K562 (cell line): Measurements from ENCODE around the gene SMARCA1.

Experiments
- ATF6 ChIP-seq: sonication (generic); formaldehyde crosslinking; IDR thresholded peaks from 2 replicates; pipeline ENCODE4 v1.4.0; 2020; ENCODE audit warnings: mild to moderate bottlenecking, missing genetic modification reagents
- CTCF ChIP-seq, 3 experiments: IDR thresholded peaks in 2 of 3; conservative IDR thresholded peaks in 1 of 3; 2 replicates each; pipeline ENCODE4 v1.5.1; 2011 to 2012; ENCODE audit warnings: low read length in 3 of 3, mild to moderate bottlenecking in 3 of 3, control low read depth in 2 of 3, improper control_type of control experiment in 1 of 3, inconsistent platforms in 1 of 3, low read depth in 1 of 3, mixed read lengths in 1 of 3, moderate library complexity in 1 of 3; ENCODE audit not compliant: insufficient read depth in 2 of 3
- POLR2A ChIP-seq: fragments of 450-650 bp; conservative IDR thresholded peaks from 2 replicates; pipeline ENCODE4 v1.6.1; 2016
- POLR2B ChIP-seq: fragments of 450-650 bp; IDR thresholded peaks from 2 replicates; pipeline ENCODE4 v1.6.1; 2018; ENCODE audit warnings: low read depth; ENCODE audit not compliant: partially characterized antibody
- PPARD ChIP-seq: fragments of 250-450 bp; sonication (Bioruptor Pico); IDR thresholded peaks from 2 replicates; pipeline ENCODE4 v1.8.0; 2022; ENCODE audit warnings: inconsistent platforms, mild to moderate bottlenecking, moderate library complexity
- ZNF778 ChIP-seq: fragments of 450-650 bp; formaldehyde crosslinking; IDR thresholded peaks from 2 replicates; pipeline ENCODE4 v1.4.0; 2020; ENCODE audit warnings: mild to moderate bottlenecking, moderate library complexity
- TF ChIP-seq, protein P1 (sequence below), 2 experiments: fragments of 200-800 bp in 1 of 2; sonication (Bioruptor generic) in 1 of 2; sonication (generic) in 1 of 2; formaldehyde crosslinking in 1 of 2; IDR thresholded peaks in 1 of 2; conservative IDR thresholded peaks in 1 of 2; 2 replicates each; pipeline versions ENCODE4 v1.5.0 to v1.6.1; 2016 to 2020; ENCODE audit warnings: missing compliant biosample characterization in 1 of 2, missing genetic modification characterization in 1 of 2, missing genetic modification reagents in 1 of 2
- TF ChIP-seq, protein P2 (sequence below): sonication (generic); formaldehyde crosslinking; IDR thresholded peaks from 2 replicates; pipeline ENCODE4 v1.8.1; 2023; ENCODE audit warnings: mild to moderate bottlenecking, missing genetic modification reagents
- TF ChIP-seq, protein P3 (sequence below): sonication (generic); formaldehyde crosslinking; IDR thresholded peaks from 2 replicates; pipeline ENCODE4 v1.8.0; 2023; ENCODE audit warnings: mild to moderate bottlenecking, missing genetic modification reagents

DNA sequence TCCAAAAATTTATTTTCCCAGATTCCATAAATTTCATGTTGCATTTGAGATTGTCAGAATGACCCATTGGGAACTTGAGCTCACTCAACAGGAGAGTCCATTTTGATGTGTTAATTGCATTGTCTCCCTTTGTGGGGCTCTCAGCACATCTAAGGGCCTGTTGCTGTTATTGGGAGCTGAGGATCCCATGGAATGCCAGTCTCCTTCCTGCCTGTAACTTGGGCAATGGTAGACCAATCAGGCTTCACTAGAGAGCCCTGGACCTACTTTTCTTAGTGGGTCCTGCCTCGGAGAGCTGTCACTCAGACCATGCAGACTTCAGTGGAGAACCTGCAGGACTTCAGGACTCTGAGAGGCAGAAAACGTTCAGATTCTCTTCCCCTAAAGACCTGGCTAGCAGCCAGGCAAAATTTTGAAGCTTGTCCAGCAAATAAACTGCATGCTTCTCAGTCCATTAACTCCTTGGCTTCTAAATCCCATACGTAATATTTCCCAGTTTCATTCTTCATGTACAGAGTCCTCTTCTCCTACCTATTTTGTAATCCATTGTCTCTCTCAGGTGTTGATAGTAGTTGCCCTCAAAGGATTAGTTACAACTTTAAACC is 41.9 kb upstream of the SMARCA1 start:
- TF ChIP-seq, protein P1, sequence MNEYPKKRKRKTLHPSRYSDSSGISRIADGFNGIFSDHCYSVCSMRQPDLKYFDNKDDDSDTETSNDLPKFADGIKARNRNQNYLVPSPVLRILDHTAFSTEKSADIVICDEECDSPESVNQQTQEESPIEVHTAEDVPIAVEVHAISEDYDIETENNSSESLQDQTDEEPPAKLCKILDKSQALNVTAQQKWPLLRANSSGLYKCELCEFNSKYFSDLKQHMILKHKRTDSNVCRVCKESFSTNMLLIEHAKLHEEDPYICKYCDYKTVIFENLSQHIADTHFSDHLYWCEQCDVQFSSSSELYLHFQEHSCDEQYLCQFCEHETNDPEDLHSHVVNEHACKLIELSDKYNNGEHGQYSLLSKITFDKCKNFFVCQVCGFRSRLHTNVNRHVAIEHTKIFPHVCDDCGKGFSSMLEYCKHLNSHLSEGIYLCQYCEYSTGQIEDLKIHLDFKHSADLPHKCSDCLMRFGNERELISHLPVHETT (CRISPR knock-in tag; conservative IDR thresholded peaks at IDR 0.05 in 1 of 2, IDR thresholded peaks at IDR 0.05 in 1 of 2), result no peak
- TF ChIP-seq, protein P2, sequence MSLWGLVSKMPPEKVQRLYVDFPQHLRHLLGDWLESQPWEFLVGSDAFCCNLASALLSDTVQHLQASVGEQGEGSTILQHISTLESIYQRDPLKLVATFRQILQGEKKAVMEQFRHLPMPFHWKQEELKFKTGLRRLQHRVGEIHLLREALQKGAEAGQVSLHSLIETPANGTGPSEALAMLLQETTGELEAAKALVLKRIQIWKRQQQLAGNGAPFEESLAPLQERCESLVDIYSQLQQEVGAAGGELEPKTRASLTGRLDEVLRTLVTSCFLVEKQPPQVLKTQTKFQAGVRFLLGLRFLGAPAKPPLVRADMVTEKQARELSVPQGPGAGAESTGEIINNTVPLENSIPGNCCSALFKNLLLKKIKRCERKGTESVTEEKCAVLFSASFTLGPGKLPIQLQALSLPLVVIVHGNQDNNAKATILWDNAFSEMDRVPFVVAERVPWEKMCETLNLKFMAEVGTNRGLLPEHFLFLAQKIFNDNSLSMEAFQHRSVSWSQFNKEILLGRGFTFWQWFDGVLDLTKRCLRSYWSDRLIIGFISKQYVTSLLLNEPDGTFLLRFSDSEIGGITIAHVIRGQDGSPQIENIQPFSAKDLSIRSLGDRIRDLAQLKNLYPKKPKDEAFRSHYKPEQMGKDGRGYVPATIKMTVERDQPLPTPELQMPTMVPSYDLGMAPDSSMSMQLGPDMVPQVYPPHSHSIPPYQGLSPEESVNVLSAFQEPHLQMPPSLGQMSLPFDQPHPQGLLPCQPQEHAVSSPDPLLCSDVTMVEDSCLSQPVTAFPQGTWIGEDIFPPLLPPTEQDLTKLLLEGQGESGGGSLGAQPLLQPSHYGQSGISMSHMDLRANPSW (CRISPR knock-in tag), result no peak
- TF ChIP-seq ZNF778 (no peak), POLR2B (no peak), CTCF (IDR thresholded peaks at IDR 0.05 in 2 of 3, conservative IDR thresholded peaks at IDR 0.05 in 1 of 3; ENCODE audit: insufficient read depth in 2 of 3, low read depth in 1 of 3, low read length in 3 of 3) (no peak), POLR2A (no peak), ATF6 (no peak), PPARD (CRISPR knock-in tag) (no peak)
- TF ChIP-seq, protein P3, sequence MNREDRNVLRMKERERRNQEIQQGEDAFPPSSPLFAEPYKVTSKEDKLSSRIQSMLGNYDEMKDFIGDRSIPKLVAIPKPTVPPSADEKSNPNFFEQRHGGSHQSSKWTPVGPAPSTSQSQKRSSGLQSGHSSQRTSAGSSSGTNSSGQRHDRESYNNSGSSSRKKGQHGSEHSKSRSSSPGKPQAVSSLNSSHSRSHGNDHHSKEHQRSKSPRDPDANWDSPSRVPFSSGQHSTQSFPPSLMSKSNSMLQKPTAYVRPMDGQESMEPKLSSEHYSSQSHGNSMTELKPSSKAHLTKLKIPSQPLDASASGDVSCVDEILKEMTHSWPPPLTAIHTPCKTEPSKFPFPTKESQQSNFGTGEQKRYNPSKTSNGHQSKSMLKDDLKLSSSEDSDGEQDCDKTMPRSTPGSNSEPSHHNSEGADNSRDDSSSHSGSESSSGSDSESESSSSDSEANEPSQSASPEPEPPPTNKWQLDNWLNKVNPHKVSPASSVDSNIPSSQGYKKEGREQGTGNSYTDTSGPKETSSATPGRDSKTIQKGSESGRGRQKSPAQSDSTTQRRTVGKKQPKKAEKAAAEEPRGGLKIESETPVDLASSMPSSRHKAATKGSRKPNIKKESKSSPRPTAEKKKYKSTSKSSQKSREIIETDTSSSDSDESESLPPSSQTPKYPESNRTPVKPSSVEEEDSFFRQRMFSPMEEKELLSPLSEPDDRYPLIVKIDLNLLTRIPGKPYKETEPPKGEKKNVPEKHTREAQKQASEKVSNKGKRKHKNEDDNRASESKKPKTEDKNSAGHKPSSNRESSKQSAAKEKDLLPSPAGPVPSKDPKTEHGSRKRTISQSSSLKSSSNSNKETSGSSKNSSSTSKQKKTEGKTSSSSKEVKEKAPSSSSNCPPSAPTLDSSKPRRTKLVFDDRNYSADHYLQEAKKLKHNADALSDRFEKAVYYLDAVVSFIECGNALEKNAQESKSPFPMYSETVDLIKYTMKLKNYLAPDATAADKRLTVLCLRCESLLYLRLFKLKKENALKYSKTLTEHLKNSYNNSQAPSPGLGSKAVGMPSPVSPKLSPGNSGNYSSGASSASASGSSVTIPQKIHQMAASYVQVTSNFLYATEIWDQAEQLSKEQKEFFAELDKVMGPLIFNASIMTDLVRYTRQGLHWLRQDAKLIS, result no peak
